Activated CD8-positive, alpha-beta memory T cell treated with anti-CD3 and anti-CD28 coated beads, Interleukin-2, amount 10 ng/mL, durations not matched to agents 7 days and 5 days (primary cell): ENCODE data around the gene PRUNE2. TPM values are rescaled to one million over a fixed set of nuclear protein-coding genes. Genes with fewer than 3 reads are reported as not detected.
A peak's percentile ranks its signal among the peaks of the same experiment; 100 is the strongest.

Experiments used
- ATAC-seq: fragments of 150-1000 bp; cut with Tn5 transposase; one replicate; pipeline ENCODE4 v1.10.0; 2021; ENCODE audit warnings: moderate library complexity
- CTCF ChIA-PET: fragments of 350-600 bp; sonication (Branson Sonifier 250); formaldehyde crosslinking; loops from one replicate; lab custom pipeline; 2021; ENCODE audit warnings: antibody characterized with exemption; lab: Charles Lee
- DNase-seq: peaks from one replicate; pipeline ENCODE4 v3.0.0-alpha.2; 2020
- H3K27ac Mint-ChIP-seq: one replicate; pipeline ENCODE4 v1.8.0; 2021; ENCODE audit warnings: mild to moderate bottlenecking, mixed read lengths
- H3K27me3 Mint-ChIP-seq: one replicate; pipeline ENCODE4 v1.8.0; 2021; ENCODE audit warnings: mixed read lengths
- H3K36me3 Mint-ChIP-seq: one replicate; pipeline ENCODE4 v1.8.0; 2021; ENCODE audit warnings: mild to moderate bottlenecking, mixed read lengths
- H3K4me1 Mint-ChIP-seq: one replicate; pipeline ENCODE4 v1.8.0; 2021; ENCODE audit warnings: mixed read lengths
- H3K4me3 Mint-ChIP-seq: one replicate; pipeline ENCODE4 v1.8.0; 2021; ENCODE audit warnings: mild to moderate bottlenecking, moderate library complexity, mixed read lengths
- H3K9me3 Mint-ChIP-seq: one replicate; pipeline ENCODE4 v1.8.0; 2022; ENCODE audit warnings: low read depth, mixed read lengths
- total RNA-seq, 2 experiments: library from RNA; stranded (reverse); gene quantifications; one replicate each; pipeline ENCODE4 v1.2.3, GENCODE V29; 2021

Gene PRUNE2
- total RNA-seq, 2 experiments from 2014 or later: 0.40 to 1.3 TPM

- Mint-ChIP-seq H3K4me1 (peaks cover 56% of the 10 kb centered on the region), H3K27me3 (no peaks in the 10 kb centered on the region), H3K4me3 (peak overlapping the region; percentile 73), H3K27ac (peak overlapping the region; percentile 80), H3K36me3 (peaks cover 39% of the 10 kb centered on the region), H3K9me3 (peaks cover 6% of the 10 kb centered on the region)
- CTCF ChIA-PET: interaction anchor here (1.3 to 1.7 kb wide), 2 partner anchors 9 to 112 kb away, joined by 5 read pairs; partner anchors contain the start of gene GCNT1
- ATAC-seq (no peak), DNase-seq (no peak)
These were observed 335.1 kb downstream of the PRUNE2 start for GRCh38 chr9:76570826-76571225.

- ATAC-seq: no peak
- peaks cover 52% of the 10 kb centered on the region for H3K4me1 Mint-ChIP-seq
- H3K4me3 Mint-ChIP-seq: no peak overlapping the region
- CTCF ChIA-PET: no interaction called here
- H3K36me3 Mint-ChIP-seq: peaks cover 27% of the 10 kb centered on the region
- H3K9me3 Mint-ChIP-seq: peaks cover 6% of the 10 kb centered on the region
- DNase-seq: no peak
- H3K27me3 Mint-ChIP-seq: no peaks in the 10 kb centered on the region
- H3K27ac Mint-ChIP-seq: no peak overlapping the region
These were observed 338.8 kb downstream of the PRUNE2 start for GRCh38 chr9:76567086-76567485.

- ATAC-seq: no peak
- peaks cover 10% of the 10 kb centered on the region for H3K36me3 Mint-ChIP-seq
- no peaks in the 10 kb centered on the region for H3K9me3 Mint-ChIP-seq
- H3K27me3 Mint-ChIP-seq: no peaks in the 10 kb centered on the region
- CTCF ChIA-PET: interaction anchor here (1.4 to 5.3 kb wide), 2 partner anchors 12 to 19 kb away, joined by 3 to 34 read pairs; no protein-coding TSS in a partner anchor
- no peak overlapping the region for H3K4me3 Mint-ChIP-seq
- H3K4me1 Mint-ChIP-seq: peaks cover 33% of the 10 kb centered on the region
- no peak for DNase-seq
- H3K27ac Mint-ChIP-seq: peak overlapping the region; percentile 12
These were observed 341.6 kb downstream of the PRUNE2 start for GRCh38 chr9:76564297-76564696.

GRCh38 chr9:76562511-76562911 lies 343.4 kb downstream of the PRUNE2 start:
- Mint-ChIP-seq H3K4me1 (peaks cover 24% of the 10 kb centered on the region), H3K9me3 (peaks cover 3% of the 10 kb centered on the region), H3K27ac (peak overlapping the region; percentile 55), H3K27me3 (peaks cover 3% of the 10 kb centered on the region), H3K36me3 (peaks cover 12% of the 10 kb centered on the region), H3K4me3 (no peak overlapping the region)
- peak; percentile 61 for ATAC-seq
- DNase-seq: no peak
- CTCF ChIA-PET: interaction anchor here (1.2 to 5.3 kb wide), 3 partner anchors 8 to 96 kb away, joined by 3 to 34 read pairs (median 5); no protein-coding TSS in a partner anchor

- H3K27ac Mint-ChIP-seq: no peak overlapping the region
- peaks cover 24% of the 10 kb centered on the region for H3K4me1 Mint-ChIP-seq
- H3K36me3 Mint-ChIP-seq: peaks cover 9% of the 10 kb centered on the region
- DNase-seq (no peak), ATAC-seq (no peak)
- CTCF ChIA-PET: interaction anchor here (1.2 to 5.3 kb wide), 3 partner anchors 9 to 97 kb away, joined by 3 to 34 read pairs (median 5); no protein-coding TSS in a partner anchor
- H3K4me3 Mint-ChIP-seq: no peak overlapping the region
- H3K27me3 Mint-ChIP-seq: peaks cover 3% of the 10 kb centered on the region
- peaks cover 3% of the 10 kb centered on the region for H3K9me3 Mint-ChIP-seq
These were observed 344.0 kb downstream of the PRUNE2 start for GRCh38 chr9:76561900-76562299.

Other genes starting within 250 kb of the PRUNE2 start
- not detected for gene PCA3, start 141.7 kb downstream of the PRUNE2 start, total RNA-seq
- not detected for gene FOXB2, start 113.5 kb upstream of the PRUNE2 start, total RNA-seq